Neural cell (in vitro differentiated cells): ENCODE data around the gene NCKAP5. TPM values are rescaled to one million over a fixed set of nuclear protein-coding genes. Genes with fewer than 3 reads are reported as not detected.

Experiments
- H2AFZ ChIP-seq: fragments of 200-600, 300-800 bp; sonication (generic), shearing (Covaris generic); 2 replicates; pipeline ENCODE4 v1.6.0; 2014; ENCODE audit warnings: low read depth, mild to moderate bottlenecking, antibody characterized with exemption, low read length, moderate library complexity
- H3F3A ChIP-seq: fragments of 200-600 bp; shearing (Covaris generic); 2 replicates; pipeline ENCODE4 v1.6.1; 2016; ENCODE audit warnings: mild to moderate bottlenecking, moderate library complexity, mixed read lengths, antibody characterized with exemption, low read length; ENCODE audit not compliant: insufficient read depth, poor library complexity, severe bottlenecking
- H3K27ac ChIP-seq: fragments of 200-600, 300-800 bp; sonication (generic), shearing (Covaris generic); 2 replicates; pipeline ENCODE4 v1.5.1; 2014; ENCODE audit warnings: mild to moderate bottlenecking, low read length, moderate library complexity
- H3K27me3 ChIP-seq: fragments of 300-800, 200-600 bp; sonication (generic), shearing (Covaris generic); 2 replicates; pipeline ENCODE4 v1.6.0; 2014; ENCODE audit warnings: mild to moderate bottlenecking, low read depth, low read length, moderate library complexity; ENCODE audit not compliant: insufficient read depth
- H3K36me3 ChIP-seq: fragments of 300-800, 200-600 bp; sonication (generic), shearing (Covaris generic); 2 replicates; pipeline ENCODE4 v1.5.1; 2014; ENCODE audit warnings: mild to moderate bottlenecking, antibody characterized with exemption, low read length, moderate library complexity; ENCODE audit not compliant: insufficient read depth
- H3K4me2 ChIP-seq: fragments of 300-800, 200-600 bp; sonication (generic), shearing (Covaris generic); 2 replicates; pipeline ENCODE4 v1.6.0; 2014; ENCODE audit warnings: mild to moderate bottlenecking, low read length
- H3K4me3 ChIP-seq: fragments of 300-800, 200-600 bp; sonication (generic), shearing (Covaris generic); 2 replicates; pipeline ENCODE4 v1.5.1; 2014; ENCODE audit warnings: mild to moderate bottlenecking, low read length, moderate library complexity
- H3K79me2 ChIP-seq: fragments of 200-600 bp; shearing (Covaris generic); replicated peaks from 2 replicates; pipeline ENCODE4 v1.6.0; 2014; ENCODE audit warnings: mild to moderate bottlenecking, low read length, moderate library complexity; ENCODE audit not compliant: insufficient read depth
- H3K9ac ChIP-seq: fragments of 300-800, 200-600 bp; sonication (generic), shearing (Covaris generic); 2 replicates; pipeline ENCODE4 v1.6.1; 2016; ENCODE audit warnings: mild to moderate bottlenecking, low read length, mixed read lengths
- H3K9me2 ChIP-seq: fragments of 200-600 bp; shearing (Covaris generic); 2 replicates; pipeline ENCODE4 v1.6.1; 2016; ENCODE audit warnings: mild to moderate bottlenecking, low read length, mixed read lengths; ENCODE audit not compliant: insufficient read depth
- H3K9me3 ChIP-seq: fragments of 200-600, 300-800 bp; sonication (generic), shearing (Covaris generic); 2 replicates; pipeline ENCODE4 v1.6.1; 2016; ENCODE audit warnings: mild to moderate bottlenecking, mixed run types, low read length, moderate library complexity, mixed read lengths
- H4K20me1 ChIP-seq: fragments of 200-600 bp; shearing (Covaris generic); 2 replicates; pipeline ENCODE4 v1.6.1; 2016; ENCODE audit warnings: mild to moderate bottlenecking, mixed run types; ENCODE audit not compliant: insufficient read depth
- CTCF ChIP-seq: fragments of 450-650 bp; IDR thresholded peaks from 2 replicates; pipeline ENCODE4 v1.5.1; 2014; ENCODE audit warnings: antibody characterized with exemption, mild to moderate bottlenecking, moderate library complexity; ENCODE audit not compliant: poor library complexity, severe bottlenecking
- EP300 ChIP-seq: fragments of 450-650 bp; conservative IDR thresholded peaks from 2 replicates; pipeline ENCODE4 v1.6.1; 2014; ENCODE audit warnings: antibody characterized with exemption, mild to moderate bottlenecking, moderate library complexity; ENCODE audit not compliant: poor library complexity, severe bottlenecking
- MXI1 ChIP-seq: fragments of 450-650 bp; conservative IDR thresholded peaks from 2 replicates; pipeline ENCODE4 v1.6.1; 2014; ENCODE audit warnings: antibody characterized with exemption, mild to moderate bottlenecking; ENCODE audit not compliant: poor library complexity, severe bottlenecking
- POLR2AphosphoS5 ChIP-seq: IDR thresholded peaks from 2 replicates; pipeline ENCODE4 v1.6.1; 2012
- REST ChIP-seq: IDR thresholded peaks from 2 replicates; pipeline ENCODE4 v1.6.1; 2012; ENCODE audit warnings: borderline replicate concordance
- SMC3 ChIP-seq: fragments of 450-650 bp; conservative IDR thresholded peaks from 2 replicates; pipeline ENCODE4 v1.6.1; 2014; ENCODE audit warnings: antibody characterized with exemption, mild to moderate bottlenecking, moderate library complexity; ENCODE audit not compliant: poor library complexity
- TAF1 ChIP-seq: IDR thresholded peaks from 2 replicates; pipeline ENCODE4 v1.6.1; 2012; ENCODE audit warnings: low read depth
- polyA plus RNA-seq: library from polyadenylated mRNA; depleted of rRNA; stranded (reverse); fragments of >200 nt; gene quantifications from 2 replicates; pipeline ENCODE4 v1.2.3, GENCODE V29; 2014

Gene NCKAP5
- polyA plus RNA-seq, 1 donor from 2014 or later = 2.4 TPM

- Histone ChIP-seq H3K9me3 (no peaks in the 10 kb centered on the region), H3K9ac (peak overlapping the region; percentile 22), H3K9me2 (no peaks in the 10 kb centered on the region), H3F3A (no peaks in the 10 kb centered on the region), H3K79me2 (no peaks in the 10 kb centered on the region), H2AFZ (no peak overlapping the region), H3K27ac (peak overlapping the region; percentile 33), H3K36me3 (no peaks in the 10 kb centered on the region), H4K20me1 (no peaks in the 10 kb centered on the region), H3K27me3 (no peaks in the 10 kb centered on the region), H3K4me3 (no peak overlapping the region), H3K4me2 (no peak overlapping the region)
- TF ChIP-seq SMC3 = no peak
- TF ChIP-seq EP300 = no peak
- TF ChIP-seq CTCF = no peak
- no peak for TF ChIP-seq REST
Measured at GRCh38 chr2:133420788-133421187, 147.5 kb downstream of the NCKAP5 start.

GRCh38 chr2:133418671-133419070 lies 149.6 kb downstream of the NCKAP5 start:
- H3K9me3 ChIP-seq = no peaks in the 10 kb centered on the region
- H2AFZ ChIP-seq = no peak overlapping the region
- no peaks in the 10 kb centered on the region for H3K9me2 ChIP-seq
- no peaks in the 10 kb centered on the region for H3K36me3 ChIP-seq
- no peaks in the 10 kb centered on the region for H3F3A ChIP-seq
- no peak for TF ChIP-seq CTCF
- TF ChIP-seq TAF1 = no peak
- TF ChIP-seq MXI1 = no peak
- TF ChIP-seq POLR2AphosphoS5 = no peak
- TF ChIP-seq REST = no peak
- H3K79me2 ChIP-seq = no peaks in the 10 kb centered on the region
- no peak overlapping the region for H3K27ac ChIP-seq
- no peak overlapping the region for H3K9ac ChIP-seq
- no peak overlapping the region for H3K4me2 ChIP-seq
- H3K4me3 ChIP-seq = no peak overlapping the region
- no peaks in the 10 kb centered on the region for H4K20me1 ChIP-seq
- no peaks in the 10 kb centered on the region for H3K27me3 ChIP-seq
